Loucy (cell line): ENCODE measurements around the gene HBQ1.

ENCODE experiments used
- H2AFZ ChIP-seq: fragments of 200-600 bp; sonication (generic); 2 replicates; pipeline ENCODE4 v1.6.0; 2016; ENCODE audit warnings: antibody characterized with exemption, mild to moderate bottlenecking, low read length, moderate library complexity
- H3F3A ChIP-seq: fragments of 200-600 bp; 2 replicates; pipeline ENCODE4 v1.6.0; 2016; ENCODE audit warnings: antibody characterized with exemption, low read depth, mild to moderate bottlenecking
- H3K27me3 ChIP-seq: fragments of 200-600 bp; sonication (generic); 2 replicates; pipeline ENCODE4 v1.6.1; 2014; ENCODE audit warnings: low read length, mild to moderate bottlenecking; ENCODE audit not compliant: insufficient read depth, poor library complexity, severe bottlenecking
- H3K36me3 ChIP-seq: fragments of 200-600 bp; sonication (generic); 2 replicates; pipeline ENCODE4 v1.6.1; 2016; ENCODE audit warnings: low read length; ENCODE audit not compliant: insufficient read depth
- H3K4me1 ChIP-seq: fragments of 200-600 bp; sonication (generic); 2 replicates; pipeline ENCODE4 v1.5.1; 2014; ENCODE audit warnings: low read length, mild to moderate bottlenecking; ENCODE audit not compliant: insufficient read depth, poor library complexity, severe bottlenecking
- H3K4me2 ChIP-seq: fragments of 200-600 bp; sonication (generic); 2 replicates; pipeline ENCODE4 v1.6.0; 2014; ENCODE audit warnings: antibody characterized with exemption, low read length, low read depth, mild to moderate bottlenecking; ENCODE audit not compliant: poor library complexity, severe bottlenecking
- H3K4me3 ChIP-seq: fragments of 200-600 bp; sonication (generic); 2 replicates; pipeline ENCODE4 v1.5.1; 2014; ENCODE audit warnings: low read length, mild to moderate bottlenecking, mixed read lengths; ENCODE audit not compliant: poor library complexity, severe bottlenecking
- H3K79me2 ChIP-seq: fragments of 200-600 bp; sonication (generic); 2 replicates; pipeline ENCODE4 v1.6.1; 2014; ENCODE audit warnings: low read length; ENCODE audit not compliant: insufficient read depth
- H3K9ac ChIP-seq: fragments of 200-600 bp; sonication (generic); 2 replicates; pipeline ENCODE4 v1.6.0; 2014; ENCODE audit warnings: mild to moderate bottlenecking, low read depth, low read length, moderate library complexity; ENCODE audit not compliant: poor library complexity, severe bottlenecking
- H3K9me2 ChIP-seq: fragments of 200-600 bp; sonication (generic); replicated peaks from 2 replicates; pipeline ENCODE4 v1.6.1; 2016; ENCODE audit warnings: low read depth, low read length, mixed read lengths
- H3K9me3 ChIP-seq: fragments of 200-600 bp; sonication (generic); 2 replicates; pipeline ENCODE4 v1.6.1; 2014; ENCODE audit warnings: mild to moderate bottlenecking, antibody characterized with exemption, low read length, low read depth; ENCODE audit not compliant: insufficient read depth
- H4K20me1 ChIP-seq: fragments of 200-600 bp; sonication (generic); 2 replicates; pipeline ENCODE4 v1.6.0; 2014; ENCODE audit warnings: antibody characterized with exemption, low read length, mild to moderate bottlenecking; ENCODE audit not compliant: insufficient read depth, poor library complexity, severe bottlenecking
- EZH2phosphoT487 ChIP-seq: fragments of 200-600 bp; IDR thresholded peaks from 2 replicates; pipeline ENCODE4 v1.6.1; 2018; ENCODE audit warnings: antibody characterized with exemption, mild to moderate bottlenecking, moderate library complexity, borderline replicate concordance
- TF ChIP-seq, protein P1 (sequence below): fragments of 200-600 bp; sonication (generic); conservative IDR thresholded peaks from 2 replicates; pipeline ENCODE4 v1.5.1; 2014; ENCODE audit warnings: mild to moderate bottlenecking, antibody characterized with exemption, low read length

HBQ1 gene

DNA sequence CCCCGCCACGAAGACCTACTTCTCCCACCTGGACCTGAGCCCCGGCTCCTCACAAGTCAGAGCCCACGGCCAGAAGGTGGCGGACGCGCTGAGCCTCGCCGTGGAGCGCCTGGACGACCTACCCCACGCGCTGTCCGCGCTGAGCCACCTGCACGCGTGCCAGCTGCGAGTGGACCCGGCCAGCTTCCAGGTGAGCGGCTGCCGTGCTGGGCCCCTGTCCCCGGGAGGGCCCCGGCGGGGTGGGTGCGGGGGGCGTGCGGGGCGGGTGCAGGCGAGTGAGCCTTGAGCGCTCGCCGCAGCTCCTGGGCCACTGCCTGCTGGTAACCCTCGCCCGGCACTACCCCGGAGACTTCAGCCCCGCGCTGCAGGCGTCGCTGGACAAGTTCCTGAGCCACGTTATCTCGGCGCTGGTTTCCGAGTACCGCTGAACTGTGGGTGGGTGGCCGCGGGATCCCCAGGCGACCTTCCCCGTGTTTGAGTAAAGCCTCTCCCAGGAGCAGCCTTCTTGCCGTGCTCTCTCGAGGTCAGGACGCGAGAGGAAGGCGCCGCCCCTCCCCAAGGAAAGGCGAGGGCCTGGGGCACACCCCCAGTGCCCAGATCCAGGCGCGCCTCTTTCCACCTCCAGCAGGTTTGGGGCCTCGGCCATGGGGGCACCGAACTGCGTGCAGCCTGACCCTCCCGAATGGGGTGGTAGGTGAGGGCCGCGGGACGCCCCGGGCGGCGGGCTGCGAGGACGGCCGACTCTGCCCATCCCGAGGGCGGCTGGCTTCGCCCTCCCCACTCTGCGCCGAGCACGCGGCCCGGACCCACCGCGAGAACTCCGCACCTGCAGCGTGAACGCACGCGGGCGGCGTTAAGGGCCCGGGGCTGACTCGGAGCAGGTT, 664 bp downstream of the HBQ1 start:
- no peaks in the 10 kb centered on the region for H3K9me3 ChIP-seq
- no peak overlapping the region for H3K4me2 ChIP-seq
- no peaks in the 10 kb centered on the region for H3K9me2 ChIP-seq
- H3K27me3 ChIP-seq = no peaks in the 10 kb centered on the region
- H3K4me1 ChIP-seq = no peaks in the 10 kb centered on the region
- no peaks in the 10 kb centered on the region for H4K20me1 ChIP-seq
- no peaks in the 10 kb centered on the region for H3K79me2 ChIP-seq
- H3K9ac ChIP-seq = no peak overlapping the region
- H3F3A ChIP-seq = no peaks in the 10 kb centered on the region
- no peaks in the 10 kb centered on the region for H3K36me3 ChIP-seq
- H3K4me3 ChIP-seq = no peak overlapping the region
- TF ChIP-seq EZH2phosphoT487 = no peak
- TF ChIP-seq, protein P1, sequence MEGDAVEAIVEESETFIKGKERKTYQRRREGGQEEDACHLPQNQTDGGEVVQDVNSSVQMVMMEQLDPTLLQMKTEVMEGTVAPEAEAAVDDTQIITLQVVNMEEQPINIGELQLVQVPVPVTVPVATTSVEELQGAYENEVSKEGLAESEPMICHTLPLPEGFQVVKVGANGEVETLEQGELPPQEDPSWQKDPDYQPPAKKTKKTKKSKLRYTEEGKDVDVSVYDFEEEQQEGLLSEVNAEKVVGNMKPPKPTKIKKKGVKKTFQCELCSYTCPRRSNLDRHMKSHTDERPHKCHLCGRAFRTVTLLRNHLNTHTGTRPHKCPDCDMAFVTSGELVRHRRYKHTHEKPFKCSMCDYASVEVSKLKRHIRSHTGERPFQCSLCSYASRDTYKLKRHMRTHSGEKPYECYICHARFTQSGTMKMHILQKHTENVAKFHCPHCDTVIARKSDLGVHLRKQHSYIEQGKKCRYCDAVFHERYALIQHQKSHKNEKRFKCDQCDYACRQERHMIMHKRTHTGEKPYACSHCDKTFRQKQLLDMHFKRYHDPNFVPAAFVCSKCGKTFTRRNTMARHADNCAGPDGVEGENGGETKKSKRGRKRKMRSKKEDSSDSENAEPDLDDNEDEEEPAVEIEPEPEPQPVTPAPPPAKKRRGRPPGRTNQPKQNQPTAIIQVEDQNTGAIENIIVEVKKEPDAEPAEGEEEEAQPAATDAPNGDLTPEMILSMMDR = no peak
- no peak overlapping the region for H2AFZ ChIP-seq

DNA sequence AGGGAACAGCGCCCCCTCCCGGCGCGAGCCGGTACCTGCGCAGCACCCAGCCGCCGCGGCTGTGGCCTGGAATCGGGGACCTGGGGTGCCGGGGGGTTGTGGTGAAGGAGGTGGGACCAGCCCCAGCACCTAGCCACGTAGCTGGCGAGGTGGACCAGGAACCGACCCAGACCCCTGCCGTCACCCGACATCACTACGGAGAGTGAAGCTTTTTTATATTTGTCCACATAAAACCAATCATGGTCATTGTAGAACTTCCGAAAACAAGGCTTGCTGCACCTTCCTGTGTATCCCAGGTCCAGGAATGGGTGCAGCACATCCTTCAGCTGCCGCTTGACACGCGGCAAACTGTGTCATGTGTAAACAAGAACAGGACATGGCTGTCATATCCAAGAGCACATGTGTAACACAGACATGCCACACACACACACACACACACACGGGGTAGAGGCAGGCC, 1.3 kb downstream of the HBQ1 start:
- Histone ChIP-seq H3K4me3 (no peak overlapping the region), H3K4me1 (no peaks in the 10 kb centered on the region), H3K9ac (no peak overlapping the region), H3F3A (no peaks in the 10 kb centered on the region), H3K9me3 (no peaks in the 10 kb centered on the region), H2AFZ (no peak overlapping the region), H4K20me1 (no peaks in the 10 kb centered on the region), H3K79me2 (no peaks in the 10 kb centered on the region), H3K9me2 (no peaks in the 10 kb centered on the region), H3K27me3 (no peaks in the 10 kb centered on the region), H3K4me2 (no peak overlapping the region), H3K36me3 (no peaks in the 10 kb centered on the region)
- no peak for TF ChIP-seq EZH2phosphoT487
- TF ChIP-seq, protein P1 = peak; percentile 38; the same call in 1 of the 2 replicates

- Histone ChIP-seq H3K79me2 (no peaks in the 10 kb centered on the region), H2AFZ (no peak overlapping the region), H3K4me1 (no peaks in the 10 kb centered on the region), H3K9me2 (no peaks in the 10 kb centered on the region), H3F3A (no peaks in the 10 kb centered on the region), H3K27me3 (no peaks in the 10 kb centered on the region), H3K9ac (no peak overlapping the region), H3K36me3 (peaks cover 5% of the 10 kb centered on the region; the same call in 1 of the 2 replicates), H3K9me3 (no peaks in the 10 kb centered on the region), H3K4me3 (no peak overlapping the region), H3K4me2 (no peak overlapping the region), H4K20me1 (no peaks in the 10 kb centered on the region)
- TF ChIP-seq, protein P1 = no peak
- TF ChIP-seq EZH2phosphoT487 = no peak
These were observed 2.7 kb downstream of the HBQ1 start for GRCh38 chr16:183005-183404.
